GM23338 (cell line): Measurements from ENCODE around the gene GTSF1L.

Experiments
- CREB1 ChIP-seq: fragments of 250-450 bp; sonication (Bioruptor Pico); IDR thresholded peaks from 2 replicates; pipeline ENCODE4 v1.5.0; 2020; ENCODE audit warnings: low read depth, mild to moderate bottlenecking, moderate library complexity
- ETS1 ChIP-seq: IDR thresholded peaks from 2 replicates; pipeline ENCODE4 v1.6.1; 2016; ENCODE audit warnings: antibody characterized with exemption
- EZH2 ChIP-seq: fragments of 200-600 bp; sonication (generic); IDR thresholded peaks from one replicate; pipeline ENCODE4 v1.8.0; 2017; ENCODE audit warnings: antibody characterized with exemption, mild to moderate bottlenecking, low read depth; ENCODE audit not compliant: unreplicated experiment
- REST ChIP-seq: IDR thresholded peaks from one replicate; pipeline ENCODE4 v1.6.1; 2018; ENCODE audit warnings: antibody characterized with exemption; ENCODE audit not compliant: unreplicated experiment
- TF ChIP-seq, protein P1 (sequence below), 2 experiments: fragments of 200-600 bp in 1 of 2; sonication (generic) in 1 of 2; conservative IDR thresholded peaks; 2 replicates each; pipeline versions ENCODE4 v1.5.1 to v1.6.1; 2016 to 2017; ENCODE audit warnings: antibody characterized with exemption in 2 of 2, low read depth in 2 of 2, mild to moderate bottlenecking in 2 of 2, moderate library complexity in 1 of 2

DNA sequence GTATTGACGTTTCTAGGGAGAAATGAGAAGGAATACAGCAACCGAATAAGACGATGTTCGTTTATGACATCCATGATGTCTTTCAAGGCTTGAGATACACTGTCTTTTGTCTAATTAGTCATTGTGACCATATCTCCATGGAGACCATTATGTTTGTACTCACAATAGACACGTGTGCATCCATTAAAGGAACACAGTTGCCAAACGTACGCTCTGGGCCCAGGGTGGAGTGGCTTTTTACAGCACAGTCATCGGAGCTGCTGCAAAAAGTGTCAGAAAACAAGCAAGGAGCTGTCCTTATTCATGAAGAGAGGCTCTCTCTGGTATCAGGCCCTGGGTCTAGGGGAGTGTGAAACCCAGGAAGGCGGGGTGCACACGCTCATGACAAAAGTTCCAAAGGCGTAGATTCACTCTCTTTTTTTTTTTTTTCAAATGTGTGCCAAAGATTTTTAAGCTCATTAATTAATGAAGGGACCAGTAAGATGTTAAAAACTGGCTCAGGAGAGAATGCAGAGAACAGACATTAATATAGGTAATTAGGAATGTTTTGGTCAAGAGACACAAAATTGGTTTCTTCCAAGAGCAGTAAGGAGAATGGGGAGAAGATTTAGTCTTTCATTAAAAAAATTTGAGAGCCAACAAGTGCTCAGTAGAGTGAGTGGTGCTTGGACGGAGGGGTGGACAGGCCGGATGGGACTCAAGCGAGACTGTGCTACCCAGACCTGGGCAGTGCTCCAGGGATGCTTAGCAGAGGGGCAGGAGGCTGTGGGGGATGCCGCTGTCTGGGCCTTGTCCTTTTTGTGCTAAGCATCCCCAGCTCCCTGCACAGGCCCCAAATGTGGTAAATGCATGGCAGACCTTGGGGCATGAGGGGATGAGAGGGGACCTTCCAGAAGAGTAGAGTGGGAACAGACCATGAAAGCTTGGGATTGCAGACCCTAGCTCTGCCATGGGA is 34.9 kb upstream of the GTSF1L start:
- TF ChIP-seq, protein P1, sequence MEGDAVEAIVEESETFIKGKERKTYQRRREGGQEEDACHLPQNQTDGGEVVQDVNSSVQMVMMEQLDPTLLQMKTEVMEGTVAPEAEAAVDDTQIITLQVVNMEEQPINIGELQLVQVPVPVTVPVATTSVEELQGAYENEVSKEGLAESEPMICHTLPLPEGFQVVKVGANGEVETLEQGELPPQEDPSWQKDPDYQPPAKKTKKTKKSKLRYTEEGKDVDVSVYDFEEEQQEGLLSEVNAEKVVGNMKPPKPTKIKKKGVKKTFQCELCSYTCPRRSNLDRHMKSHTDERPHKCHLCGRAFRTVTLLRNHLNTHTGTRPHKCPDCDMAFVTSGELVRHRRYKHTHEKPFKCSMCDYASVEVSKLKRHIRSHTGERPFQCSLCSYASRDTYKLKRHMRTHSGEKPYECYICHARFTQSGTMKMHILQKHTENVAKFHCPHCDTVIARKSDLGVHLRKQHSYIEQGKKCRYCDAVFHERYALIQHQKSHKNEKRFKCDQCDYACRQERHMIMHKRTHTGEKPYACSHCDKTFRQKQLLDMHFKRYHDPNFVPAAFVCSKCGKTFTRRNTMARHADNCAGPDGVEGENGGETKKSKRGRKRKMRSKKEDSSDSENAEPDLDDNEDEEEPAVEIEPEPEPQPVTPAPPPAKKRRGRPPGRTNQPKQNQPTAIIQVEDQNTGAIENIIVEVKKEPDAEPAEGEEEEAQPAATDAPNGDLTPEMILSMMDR (conservative IDR thresholded peaks at IDR 0.05; ENCODE audit: low read depth in 2 of 2): no peak
- TF ChIP-seq CREB1 (CRISPR knock-in tag): no peak
- no peak for TF ChIP-seq REST
- no peak for TF ChIP-seq EZH2
- TF ChIP-seq ETS1: no peak
